HepG2 (cell line): ENCODE results near the gene PREP. TPM values are rescaled to one million over a fixed set of nuclear protein-coding genes. Genes with fewer than 3 reads are reported as not detected.

Source experiments
- ATAC-seq: fragments of 200-7000 bp; cut with Tn5 transposase; 3 replicates; pipeline ENCODE4 v1.9.1; 2020; ENCODE audit warnings: mild to moderate bottlenecking, moderate library complexity
- BruUV-seq: library from RNA; stranded (reverse); fragments of 400-500 nt; replicated peaks from 2 replicates; lab custom pipeline; 2021; lab: Mats Ljungman, UMichigan
- CTCF ChIA-PET: fragments of 300-600 bp; formaldehyde crosslinking; extraction: SDS; loops from one replicate; lab custom pipeline; 2021; ENCODE audit warnings: low total read pairs, inconsistent platforms, low intra/inter-chr PET ratio; lab: Yijun Ruan, JAX
- POLR2A ChIA-PET: fragments of 350-600 bp; sonication (Branson Sonifier 250); formaldehyde crosslinking; loops from one replicate; lab custom pipeline; 2020; ENCODE audit warnings: antibody characterized with exemption, inconsistent platforms; lab: Yijun Ruan, JAX
- DNase-seq: peaks from one replicate; pipeline ENCODE4 v3.0.0-alpha.2; 2015; ENCODE audit warnings: low spot score
- FAIRE-seq: peaks from 3 replicates; lab custom pipeline; 2011; peaks lifted over from hg19 to GRCh38; lab: Jason Lieb, UNC
- H2AFZ ChIP-seq: one replicate; pipeline ENCODE4 v1.6.1; 2011; ENCODE audit warnings: low read length, inconsistent platforms
- H3K27ac ChIP-seq: fragments of 300-600 bp; 3 replicates; pipeline ENCODE4 v1.8.0; 2011; ENCODE audit warnings: mixed run types, mild to moderate bottlenecking, mixed read lengths, low read length, inconsistent platforms; ENCODE audit not compliant: insufficient read depth; ENCODE audit errors: extremely low read length
- H3K27me3 ChIP-seq, 2 experiments: fragments of 200-600 bp in 1 of 2; 2 replicates in 1 of 2; 3 replicates in 1 of 2; pipeline versions ENCODE4 v1.6.0 to v1.8.0; 2011; ENCODE audit warnings: low read length in 2 of 2, mild to moderate bottlenecking in 2 of 2, moderate library complexity in 2 of 2, inconsistent platforms in 1 of 2; ENCODE audit not compliant: insufficient read depth in 2 of 2, control insufficient read depth in 1 of 2
- H3K36me3 ChIP-seq, 2 experiments: fragments of 200-600 bp in 1 of 2; replicated peaks in 1 of 2; 2 replicates in 1 of 2; 3 replicates in 1 of 2; pipeline versions ENCODE4 v1.5.1 to v1.8.0; 2011; ENCODE audit warnings: low read length in 2 of 2, inconsistent platforms in 1 of 2; ENCODE audit not compliant: insufficient read depth in 2 of 2, control insufficient read depth in 1 of 2
- H3K4me1 ChIP-seq: 2 replicates; pipeline ENCODE4 v1.5.1; 2012; ENCODE audit warnings: low read length, inconsistent platforms; ENCODE audit not compliant: insufficient read depth
- H3K4me2 ChIP-seq: 2 replicates; pipeline ENCODE4 v1.6.0; 2011; ENCODE audit warnings: low read depth, low read length, inconsistent platforms
- H3K4me3 ChIP-seq, 3 experiments: fragments of 200-600 bp in 1 of 3; sonication (generic), shearing (Covaris generic) in 1 of 3; replicated peaks in 1 of 3; 2 replicates each; pipeline ENCODE4 v1.5.1; 2011 to 2016; ENCODE audit warnings: low read length in 3 of 3, inconsistent platforms in 2 of 3, low read depth in 2 of 3, mild to moderate bottlenecking in 2 of 3, control low read depth in 1 of 3, mixed read lengths in 1 of 3; ENCODE audit not compliant: insufficient read depth in 1 of 3
- H3K79me2 ChIP-seq: one replicate; pipeline ENCODE4 v1.6.1; 2011; ENCODE audit warnings: low read length, inconsistent platforms; ENCODE audit not compliant: insufficient read depth
- H3K9ac ChIP-seq: 2 replicates; pipeline ENCODE4 v1.6.0; 2011; ENCODE audit warnings: mild to moderate bottlenecking, low read depth, low read length, inconsistent platforms; ENCODE audit not compliant: insufficient read depth
- H3K9me3 ChIP-seq: 2 replicates; pipeline ENCODE4 v1.5.1; 2012; ENCODE audit warnings: mild to moderate bottlenecking, low read length
- H4K20me1 ChIP-seq: 2 replicates; pipeline ENCODE4 v1.6.0; 2011; ENCODE audit warnings: inconsistent platforms, mild to moderate bottlenecking, low read length, moderate library complexity; ENCODE audit not compliant: insufficient read depth
- MXD4 ChIP-seq: IDR thresholded peaks from 2 replicates; pipeline ENCODE4 v1.6.1; 2016; ENCODE audit warnings: mild to moderate bottlenecking, missing biosample characterization, missing genetic modification reagents
- NCOA1 ChIP-seq: sonication (generic); formaldehyde crosslinking; IDR thresholded peaks from 2 replicates; pipeline ENCODE4 v1.9.0; 2021; ENCODE audit warnings: missing genetic modification reagents
- ZNF225 ChIP-seq: sonication (generic); formaldehyde crosslinking; IDR thresholded peaks from 2 replicates; pipeline ENCODE4 v1.4.0; 2020; ENCODE audit warnings: mild to moderate bottlenecking, missing genetic modification reagents
- ZNF652 ChIP-seq: IDR thresholded peaks from 2 replicates; pipeline ENCODE4 v1.6.1; 2016; ENCODE audit warnings: low read depth, borderline replicate concordance
- WGBS: methylation state at CpG from one replicate; pipeline ENCODE4 v1.1.6; 2017; ENCODE audit warnings: low lambda C conversion rate; 5-methylcytosine and 5-hydroxymethylcytosine counted together
- in situ Hi-C: cut with HindIII; loops from 2 replicates; pipeline ENCODE4 v1.10.0; 2017; ENCODE audit warnings: low pct_unique_long_range_greater_than_20kb; ENCODE audit not compliant: extremely low pct_ligation_motif_present
- intact Hi-C: fragments of 100-400 bp; cut with micrococcal nuclease; formaldehyde crosslinking; loops from one replicate; pipeline ENCODE4 v1.10.0; 2022; ENCODE audit not compliant: unreplicated experiment
- polyA plus RNA-seq, 8 experiments: library from polyadenylated mRNA; depleted of rRNA in 3 of 8; stranded (reverse) in 7 of 8; unstranded in 1 of 8; fragments of >200 nt; fragmentation: Illumina TruSeq in 4 of 8; extraction: Trizol in 4 of 8; gene quantifications; 2 replicates each; pipeline versions ENCODE4 v1.2.1 to v1.2.3, GENCODE V29; 2011 to 2016; ENCODE audit warnings: low read depth in 4 of 8, missing spikeins in 1 of 8, mixed read lengths in 1 of 8; ENCODE audit not compliant: insufficient read depth in 1 of 8
- total RNA-seq, 5 experiments: library from RNA; depleted of rRNA; stranded (reverse); fragments of >200 nt; fragmentation: Illumina TruSeq; extraction: Trizol; gene quantifications; 2 replicates each; pipeline ENCODE4 v1.2.3, GENCODE V29; 2016; ENCODE audit warnings: low read depth in 1 of 5
- TF ChIP-seq, protein P1 (sequence below): sonication (generic); formaldehyde crosslinking; IDR thresholded peaks from 2 replicates; pipeline ENCODE4 v1.5.1; 2020; ENCODE audit warnings: missing genetic modification reagents, mild to moderate bottlenecking, borderline replicate concordance
- TF ChIP-seq, protein P2 (sequence below): sonication (generic); formaldehyde crosslinking; IDR thresholded peaks from 2 replicates; pipeline ENCODE4 v1.4.0; 2020; ENCODE audit warnings: mild to moderate bottlenecking, low read depth, missing genetic modification reagents
- TF ChIP-seq, protein P3 (sequence below): conservative IDR thresholded peaks from 2 replicates; pipeline ENCODE4 v1.6.1; 2018; ENCODE audit warnings: missing genetic modification reagents
- TF ChIP-seq, protein P4 (sequence below): IDR thresholded peaks from 2 replicates; pipeline ENCODE4 v1.6.1; 2016
- TF ChIP-seq, protein P5 (sequence below): sonication (generic); formaldehyde crosslinking; conservative IDR thresholded peaks from 2 replicates; pipeline ENCODE4 v1.8.1; 2023; ENCODE audit warnings: missing genetic modification reagents
- TF ChIP-seq, protein P6 (sequence below): sonication (generic); formaldehyde crosslinking; IDR thresholded peaks from 2 replicates; pipeline ENCODE4 v1.4.0; 2020; ENCODE audit warnings: mild to moderate bottlenecking, missing genetic modification reagents
- TF ChIP-seq, protein P7 (sequence below): sonication (generic); formaldehyde crosslinking; IDR thresholded peaks from 2 replicates; pipeline ENCODE4 v1.4.0; 2020; ENCODE audit warnings: missing genetic modification reagents, low read depth, mild to moderate bottlenecking, borderline replicate concordance

The PREP gene
- total and polyA plus RNA-seq, 2 of the 13 experiments (the other 11 are each of a cell fraction or from before 2014, with no cell fraction given): 12.6 to 15.9 TPM

DNA sequence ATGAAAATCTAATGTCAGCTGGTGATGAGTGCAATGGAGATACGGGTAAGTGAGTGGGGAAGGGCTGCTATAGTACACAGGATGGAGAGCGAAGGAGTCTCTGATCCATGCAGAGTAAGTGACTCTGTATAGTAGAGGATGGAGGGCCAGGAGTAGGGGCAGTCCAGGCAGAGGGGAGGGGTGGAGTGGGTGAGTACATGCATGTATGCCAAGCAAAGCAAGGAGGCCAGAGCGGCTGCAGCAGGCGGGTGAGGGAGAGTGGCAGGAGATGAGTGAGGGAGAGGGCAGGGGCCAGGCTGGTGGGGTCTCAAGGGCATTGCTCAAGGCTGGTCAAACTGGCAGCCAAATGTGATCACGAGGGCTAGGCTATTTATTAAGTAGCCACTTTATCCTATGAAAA lies 94.0 kb downstream of the PREP start (continued):
- TF ChIP-seq, protein P1, sequence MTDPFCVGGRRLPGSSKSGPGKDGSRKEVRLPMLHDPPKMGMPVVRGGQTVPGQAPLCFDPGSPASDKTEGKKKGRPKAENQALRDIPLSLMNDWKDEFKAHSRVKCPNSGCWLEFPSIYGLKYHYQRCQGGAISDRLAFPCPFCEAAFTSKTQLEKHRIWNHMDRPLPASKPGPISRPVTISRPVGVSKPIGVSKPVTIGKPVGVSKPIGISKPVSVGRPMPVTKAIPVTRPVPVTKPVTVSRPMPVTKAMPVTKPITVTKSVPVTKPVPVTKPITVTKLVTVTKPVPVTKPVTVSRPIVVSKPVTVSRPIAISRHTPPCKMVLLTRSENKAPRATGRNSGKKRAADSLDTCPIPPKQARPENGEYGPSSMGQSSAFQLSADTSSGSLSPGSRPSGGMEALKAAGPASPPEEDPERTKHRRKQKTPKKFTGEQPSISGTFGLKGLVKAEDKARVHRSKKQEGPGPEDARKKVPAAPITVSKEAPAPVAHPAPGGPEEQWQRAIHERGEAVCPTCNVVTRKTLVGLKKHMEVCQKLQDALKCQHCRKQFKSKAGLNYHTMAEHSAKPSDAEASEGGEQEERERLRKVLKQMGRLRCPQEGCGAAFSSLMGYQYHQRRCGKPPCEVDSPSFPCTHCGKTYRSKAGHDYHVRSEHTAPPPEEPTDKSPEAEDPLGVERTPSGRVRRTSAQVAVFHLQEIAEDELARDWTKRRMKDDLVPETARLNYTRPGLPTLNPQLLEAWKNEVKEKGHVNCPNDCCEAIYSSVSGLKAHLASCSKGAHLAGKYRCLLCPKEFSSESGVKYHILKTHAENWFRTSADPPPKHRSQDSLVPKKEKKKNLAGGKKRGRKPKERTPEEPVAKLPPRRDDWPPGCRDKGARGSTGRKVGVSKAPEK (CRISPR knock-in tag): no peak
- TF ChIP-seq ZNF225 (CRISPR knock-in tag): no peak
- TF ChIP-seq, protein P2, sequence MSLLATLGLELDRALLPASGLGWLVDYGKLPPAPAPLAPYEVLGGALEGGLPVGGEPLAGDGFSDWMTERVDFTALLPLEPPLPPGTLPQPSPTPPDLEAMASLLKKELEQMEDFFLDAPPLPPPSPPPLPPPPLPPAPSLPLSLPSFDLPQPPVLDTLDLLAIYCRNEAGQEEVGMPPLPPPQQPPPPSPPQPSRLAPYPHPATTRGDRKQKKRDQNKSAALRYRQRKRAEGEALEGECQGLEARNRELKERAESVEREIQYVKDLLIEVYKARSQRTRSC (CRISPR knock-in tag): no peak

DNA sequence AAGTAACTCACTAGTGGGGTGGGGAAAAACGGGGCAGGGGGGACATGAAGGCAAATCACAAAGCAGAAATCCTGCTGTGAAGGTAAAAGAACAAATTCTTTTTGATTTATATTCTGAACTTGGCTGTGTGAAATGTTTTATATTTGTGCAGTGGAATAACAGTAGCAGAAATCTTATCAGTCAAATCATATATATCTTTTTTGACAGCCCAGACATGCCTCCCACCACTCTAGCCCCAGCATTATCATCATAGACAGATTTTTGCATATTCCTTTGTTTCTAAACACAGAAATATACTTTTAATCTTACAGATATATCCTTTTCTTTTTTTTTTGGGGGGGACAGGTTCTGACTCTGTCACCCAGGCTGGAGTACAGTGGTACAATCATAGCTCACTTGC lies 97.4 kb downstream of the PREP start:
- Histone ChIP-seq H4K20me1 (no peaks in the 10 kb centered on the region), H3K79me2 (no peaks in the 10 kb centered on the region), H3K9ac (no peak overlapping the region), H3K4me1 (no peaks in the 10 kb centered on the region), H2AFZ (no peak overlapping the region), H3K27ac (no peak overlapping the region), H3K9me3 (no peaks in the 10 kb centered on the region), H3K27me3 (no peaks in the 10 kb centered on the region; a peak in 1 of 5 replicates), H3K36me3 (peaks cover 3 to 15% of the 10 kb centered on the region in 2 experiments; a peak in 2 of 5 replicates), H3K4me3 (no peak overlapping the region), H3K4me2 (no peak overlapping the region)
- intact Hi-C loops: no loop called here
- ATAC-seq (no peak), FAIRE-seq (no peak), DNase-seq (no peak)
- BruUV-seq: no TSS peak
- 94% methylated on average over 1 of the region's 1 CpG for WGBS
- ChIA-PET CTCF (no interaction called here), POLR2A (no interaction called here)
- in situ Hi-C loops: no loop called here
- TF ChIP-seq MXD4 (CRISPR knock-in tag) (no peak), NCOA1 (CRISPR knock-in tag) (no peak), ZNF652 (CRISPR knock-in tag) (no peak)
- TF ChIP-seq, protein P3, sequence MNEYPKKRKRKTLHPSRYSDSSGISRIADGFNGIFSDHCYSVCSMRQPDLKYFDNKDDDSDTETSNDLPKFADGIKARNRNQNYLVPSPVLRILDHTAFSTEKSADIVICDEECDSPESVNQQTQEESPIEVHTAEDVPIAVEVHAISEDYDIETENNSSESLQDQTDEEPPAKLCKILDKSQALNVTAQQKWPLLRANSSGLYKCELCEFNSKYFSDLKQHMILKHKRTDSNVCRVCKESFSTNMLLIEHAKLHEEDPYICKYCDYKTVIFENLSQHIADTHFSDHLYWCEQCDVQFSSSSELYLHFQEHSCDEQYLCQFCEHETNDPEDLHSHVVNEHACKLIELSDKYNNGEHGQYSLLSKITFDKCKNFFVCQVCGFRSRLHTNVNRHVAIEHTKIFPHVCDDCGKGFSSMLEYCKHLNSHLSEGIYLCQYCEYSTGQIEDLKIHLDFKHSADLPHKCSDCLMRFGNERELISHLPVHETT (CRISPR knock-in tag): no peak
- TF ChIP-seq, protein P4, sequence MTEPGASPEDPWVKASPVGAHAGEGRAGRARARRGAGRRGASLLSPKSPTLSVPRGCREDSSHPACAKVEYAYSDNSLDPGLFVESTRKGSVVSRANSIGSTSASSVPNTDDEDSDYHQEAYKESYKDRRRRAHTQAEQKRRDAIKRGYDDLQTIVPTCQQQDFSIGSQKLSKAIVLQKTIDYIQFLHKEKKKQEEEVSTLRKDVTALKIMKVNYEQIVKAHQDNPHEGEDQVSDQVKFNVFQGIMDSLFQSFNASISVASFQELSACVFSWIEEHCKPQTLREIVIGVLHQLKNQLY (CRISPR knock-in tag): no peak
- TF ChIP-seq, protein P5, sequence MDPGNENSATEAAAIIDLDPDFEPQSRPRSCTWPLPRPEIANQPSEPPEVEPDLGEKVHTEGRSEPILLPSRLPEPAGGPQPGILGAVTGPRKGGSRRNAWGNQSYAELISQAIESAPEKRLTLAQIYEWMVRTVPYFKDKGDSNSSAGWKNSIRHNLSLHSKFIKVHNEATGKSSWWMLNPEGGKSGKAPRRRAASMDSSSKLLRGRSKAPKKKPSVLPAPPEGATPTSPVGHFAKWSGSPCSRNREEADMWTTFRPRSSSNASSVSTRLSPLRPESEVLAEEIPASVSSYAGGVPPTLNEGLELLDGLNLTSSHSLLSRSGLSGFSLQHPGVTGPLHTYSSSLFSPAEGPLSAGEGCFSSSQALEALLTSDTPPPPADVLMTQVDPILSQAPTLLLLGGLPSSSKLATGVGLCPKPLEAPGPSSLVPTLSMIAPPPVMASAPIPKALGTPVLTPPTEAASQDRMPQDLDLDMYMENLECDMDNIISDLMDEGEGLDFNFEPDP (CRISPR knock-in tag): no peak
- TF ChIP-seq, protein P6, sequence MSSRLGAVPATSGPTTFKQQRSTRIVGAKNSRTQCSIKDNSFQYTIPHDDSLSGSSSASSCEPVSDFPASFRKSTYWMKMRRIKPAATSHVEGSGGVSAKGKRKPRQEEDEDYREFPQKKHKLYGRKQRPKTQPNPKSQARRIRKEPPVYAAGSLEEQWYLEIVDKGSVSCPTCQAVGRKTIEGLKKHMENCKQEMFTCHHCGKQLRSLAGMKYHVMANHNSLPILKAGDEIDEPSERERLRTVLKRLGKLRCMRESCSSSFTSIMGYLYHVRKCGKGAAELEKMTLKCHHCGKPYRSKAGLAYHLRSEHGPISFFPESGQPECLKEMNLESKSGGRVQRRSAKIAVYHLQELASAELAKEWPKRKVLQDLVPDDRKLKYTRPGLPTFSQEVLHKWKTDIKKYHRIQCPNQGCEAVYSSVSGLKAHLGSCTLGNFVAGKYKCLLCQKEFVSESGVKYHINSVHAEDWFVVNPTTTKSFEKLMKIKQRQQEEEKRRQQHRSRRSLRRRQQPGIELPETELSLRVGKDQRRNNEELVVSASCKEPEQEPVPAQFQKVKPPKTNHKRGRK (CRISPR knock-in tag): no peak
- TF ChIP-seq, protein P7, sequence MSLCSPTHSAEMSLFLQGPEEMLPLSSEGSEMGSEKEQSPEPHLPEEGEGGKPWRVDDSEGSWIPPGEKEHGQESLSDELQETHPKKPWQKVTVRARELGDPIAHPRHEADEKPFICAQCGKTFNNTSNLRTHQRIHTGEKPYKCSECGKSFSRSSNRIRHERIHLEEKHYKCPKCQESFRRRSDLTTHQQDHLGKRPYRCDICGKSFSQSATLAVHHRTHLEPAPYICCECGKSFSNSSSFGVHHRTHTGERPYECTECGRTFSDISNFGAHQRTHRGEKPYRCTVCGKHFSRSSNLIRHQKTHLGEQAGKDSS: no peak
